BLaER1 treated with 17β-estradiol and CSF1 and Interleukin-3, amounts not matched to agents 10 nM and 100 nM (cell line): ENCODE data around the gene FCER1G.
"Not testable (repeated sequence)": the region's sequence is repeated elsewhere in the genome, so short reads cannot be mapped to it uniquely, and the experiment has no call there.

Experiments used
- H3K27ac ChIP-seq, 11 experiments: shearing (Covaris generic); formaldehyde crosslinking; 2 replicates each; pipeline ENCODE4 v1.8.1; 2022
- H3K27me3 ChIP-seq, 11 experiments: shearing (Covaris generic); formaldehyde crosslinking; 2 replicates each; pipeline ENCODE4 v1.8.1; 2022
- H3K36me3 ChIP-seq, 11 experiments: shearing (Covaris generic); formaldehyde crosslinking; 2 replicates each; pipeline ENCODE4 v1.8.1; 2022
- H3K4me1 ChIP-seq, 10 experiments: shearing (Covaris generic); formaldehyde crosslinking; 2 replicates each; pipeline ENCODE4 v1.8.1; 2022
- H3K4me2 ChIP-seq, 11 experiments: shearing (Covaris generic); formaldehyde crosslinking; 2 replicates each; pipeline ENCODE4 v1.8.1; 2022
- H3K4me3 ChIP-seq, 10 experiments: shearing (Covaris generic); formaldehyde crosslinking; 2 replicates each; pipeline ENCODE4 v1.8.1; 2022
- H3K9ac ChIP-seq, 11 experiments: shearing (Covaris generic); formaldehyde crosslinking; 2 replicates each; pipeline ENCODE4 v1.8.1; 2022
- H3K9me3 ChIP-seq, 11 experiments: shearing (Covaris generic); formaldehyde crosslinking; replicated peaks in 1 of 11; 2 replicates each; pipeline ENCODE4 v1.8.1; 2022
- H4K20me1 ChIP-seq, 11 experiments: shearing (Covaris generic); formaldehyde crosslinking; 2 replicates each; pipeline ENCODE4 v1.8.1; 2022
- Cebpa-rat ChIP-seq, 11 experiments: shearing (Covaris generic); IDR thresholded peaks; 2 replicates each; pipeline ENCODE4 v1.8.1; 2022

FCER1G gene

GRCh38 chr1:161222175-161223019 is 7.3 kb downstream of the FCER1G start:
- H3K9ac ChIP-seq: no peak overlapping the region
- no peak overlapping the region for H3K4me2 ChIP-seq
- peaks cover 35 to 70% (median 39%) of the 10 kb centered on the region in 10 experiments for H3K4me1 ChIP-seq
- H3K27me3 ChIP-seq: peaks cover 8 to 62% (median 51%) of the 10 kb centered on the region in 11 experiments; a peak in 21 of 22 replicates
- no peak for TF ChIP-seq Cebpa-rat (IDR thresholded peaks at IDR 0.05)
- no peaks in the 10 kb centered on the region for H3K9me3 ChIP-seq
- peaks cover 0 to 20% (median 11%) of the 10 kb centered on the region in 11 experiments; a peak in 14 of 22 replicates for H4K20me1 ChIP-seq
- no peak overlapping the region for H3K27ac ChIP-seq
- peaks cover 0 to 56% (median 0%) of the 10 kb centered on the region in 11 experiments; a peak in 7 of 22 replicates for H3K36me3 ChIP-seq
- H3K4me3 ChIP-seq: no peak overlapping the region

DNA sequence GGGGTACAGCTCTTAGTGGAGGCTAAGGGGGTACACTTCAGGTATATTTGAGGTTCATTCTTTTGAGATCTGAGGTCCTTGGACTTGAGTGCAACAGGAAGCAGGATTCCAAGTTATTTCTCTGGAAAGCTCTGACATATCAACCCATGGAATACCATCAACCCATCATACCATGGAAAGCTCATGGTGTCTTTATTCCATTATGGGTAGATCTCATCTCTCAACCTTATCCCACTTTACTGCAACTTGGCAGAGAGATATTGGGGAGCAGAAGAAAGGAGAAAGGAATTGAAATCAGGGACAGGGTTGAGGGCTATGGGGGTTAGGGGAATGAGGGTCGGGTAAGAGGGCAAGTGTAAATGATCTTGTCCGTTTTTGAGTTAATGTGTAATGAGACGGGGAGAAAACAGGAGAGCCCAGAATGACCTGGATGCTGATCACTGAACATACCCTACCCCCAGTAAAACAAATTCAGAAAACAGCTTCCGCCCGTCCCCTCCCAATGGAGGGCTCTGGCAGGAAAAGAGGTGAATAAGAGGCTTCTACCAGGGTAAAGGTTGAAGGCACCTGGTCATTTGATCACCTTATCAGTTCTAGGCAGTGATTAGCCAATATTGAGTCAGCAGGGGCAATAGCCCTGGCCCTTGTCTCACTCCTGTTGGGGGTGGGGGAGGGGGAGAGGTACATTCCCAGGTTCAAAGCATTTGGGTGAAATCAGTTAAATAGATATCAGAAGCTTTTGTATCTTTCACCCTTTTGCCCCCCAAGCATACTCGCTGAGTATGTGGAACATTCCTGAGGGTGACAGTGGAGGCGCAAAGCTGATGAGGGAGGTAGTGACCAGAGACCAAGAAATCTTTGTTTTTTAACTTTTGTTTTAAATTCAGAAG is 9.0 kb downstream of the FCER1G start:
- H4K20me1 ChIP-seq: peaks cover 0 to 10% (median 0%) of the 10 kb centered on the region in 11 experiments; a peak in 7 of 22 replicates
- TF ChIP-seq Cebpa-rat (IDR thresholded peaks at IDR 0.05): no peak
- no peaks in the 10 kb centered on the region for H3K9me3 ChIP-seq
- H3K4me2 ChIP-seq: peak overlapping the region in 3 of 11 experiments; percentile 76 to 82 (median 77); a peak in 5 of 22 replicates
- H3K4me3 ChIP-seq: no peak overlapping the region
- peaks cover 0 to 46% (median 37%) of the 10 kb centered on the region in 11 experiments; a peak in 20 of 22 replicates for H3K27me3 ChIP-seq
- H3K36me3 ChIP-seq: peaks cover 6 to 53% (median 10%) of the 10 kb centered on the region in 11 experiments; a peak in 21 of 22 replicates
- no peak overlapping the region for H3K27ac ChIP-seq
- H3K9ac ChIP-seq: no peak overlapping the region
- H3K4me1 ChIP-seq: peaks cover 27 to 68% (median 32%) of the 10 kb centered on the region in 10 experiments

DNA sequence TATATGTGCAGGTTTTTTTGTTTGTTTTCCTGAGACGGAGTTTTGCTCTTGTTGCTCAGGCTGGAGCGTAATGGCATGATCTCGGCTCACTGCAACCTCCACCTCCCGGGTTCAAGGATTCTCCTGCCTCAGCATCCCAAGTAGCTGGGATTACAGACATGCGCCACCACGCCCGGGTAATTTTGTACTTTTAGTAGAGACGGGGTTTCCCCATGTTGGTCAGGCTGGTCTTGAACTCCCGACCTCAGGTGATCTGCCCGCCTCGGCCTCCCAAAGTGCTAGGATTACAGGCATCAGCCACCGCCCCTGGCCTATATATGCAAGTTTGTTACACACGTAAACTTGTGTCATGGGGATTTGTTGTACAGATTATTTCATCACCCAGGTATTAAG is 9.6 kb downstream of the FCER1G start:
- H3K36me3 ChIP-seq: peaks cover 12 to 53% (median 17%) of the 10 kb centered on the region in 11 experiments; a peak in 21 of 22 replicates
- peak overlapping the region in 2 of 11 experiments; percentile 12 to 48; a peak in 1 of 22 replicates for H3K9ac ChIP-seq
- H3K27me3 ChIP-seq: peaks cover 0 to 39% (median 31%) of the 10 kb centered on the region in 11 experiments; a peak in 19 of 22 replicates
- not testable (repeated sequence) for H3K9me3 ChIP-seq, H3K4me3 ChIP-seq, H4K20me1 ChIP-seq
- H3K27ac ChIP-seq: peak overlapping the region in 3 of 11 experiments; percentile 18 to 64 (median 59); a peak in 4 of 22 replicates
- H3K4me2 ChIP-seq: peak overlapping the region in 8 of 11 experiments; percentile 50 to 82 (median 68); a peak in 12 of 22 replicates
- peaks cover 26 to 62% (median 29%) of the 10 kb centered on the region in 10 experiments for H3K4me1 ChIP-seq

- H3K36me3 ChIP-seq: peaks cover 13 to 53% (median 18%) of the 10 kb centered on the region in 11 experiments; a peak in 21 of 22 replicates
- H3K4me3 ChIP-seq: peak overlapping the region in 1 of 10 experiments; percentile 3; a peak in 1 of 20 replicates
- peaks cover 26 to 60% (median 29%) of the 10 kb centered on the region in 10 experiments for H3K4me1 ChIP-seq
- no peak for TF ChIP-seq Cebpa-rat (IDR thresholded peaks at IDR 0.05)
- peak overlapping the region; percentile 17 to 82 (median 59) for H3K4me2 ChIP-seq
- peak overlapping the region in 6 of 11 experiments; percentile 3 to 64 (median 34); a peak in 8 of 22 replicates for H3K27ac ChIP-seq
- no peaks in the 10 kb centered on the region for H3K9me3 ChIP-seq
- H3K27me3 ChIP-seq: peaks cover 0 to 35% (median 26%) of the 10 kb centered on the region in 11 experiments; a peak in 18 of 22 replicates
- H4K20me1 ChIP-seq: no peaks in the 10 kb centered on the region
- H3K9ac ChIP-seq: peak overlapping the region in 4 of 11 experiments; percentile 12 to 48 (median 22); a peak in 1 of 22 replicates
Observed at GRCh38 chr1:161225178-161225533, 10.1 kb downstream of the FCER1G start.

- H3K27ac ChIP-seq: peak within 1 kb of the TSS; percentile 35 to 84 (median 76); a peak in 20 of 22 replicates
- no peak for TF ChIP-seq Cebpa-rat (IDR thresholded peaks at IDR 0.05)
- peaks cover 26 to 60% (median 29%) of the 10 kb centered on the region in 10 experiments for H3K4me1 ChIP-seq
- peak within 1 kb of the TSS; percentile 66 to 84 (median 74) for H3K4me3 ChIP-seq
- peaks cover 15 to 53% (median 24%) of the 10 kb centered on the region in 11 experiments; a peak in 21 of 22 replicates for H3K36me3 ChIP-seq
- H3K27me3 ChIP-seq: peaks cover 0 to 29% (median 20%) of the 10 kb centered on the region in 11 experiments; a peak in 18 of 22 replicates
- peak within 1 kb of the TSS; percentile 86 to 99 (median 97) for H3K4me2 ChIP-seq
- H3K9ac ChIP-seq: peak within 1 kb of the TSS; percentile 71 to 84 (median 80)
- no peaks in the 10 kb centered on the region for H3K9me3 ChIP-seq
- no peaks in the 10 kb centered on the region for H4K20me1 ChIP-seq
Observed at GRCh38 chr1:161225534-161226319, 10.6 kb downstream of the FCER1G start, which contains the start of gene TOMM40L. TSS of gene TOMM40L (plus strand) at chr1:161226060. CDS start at chr1:161226490, 430 bp downstream.

DNA sequence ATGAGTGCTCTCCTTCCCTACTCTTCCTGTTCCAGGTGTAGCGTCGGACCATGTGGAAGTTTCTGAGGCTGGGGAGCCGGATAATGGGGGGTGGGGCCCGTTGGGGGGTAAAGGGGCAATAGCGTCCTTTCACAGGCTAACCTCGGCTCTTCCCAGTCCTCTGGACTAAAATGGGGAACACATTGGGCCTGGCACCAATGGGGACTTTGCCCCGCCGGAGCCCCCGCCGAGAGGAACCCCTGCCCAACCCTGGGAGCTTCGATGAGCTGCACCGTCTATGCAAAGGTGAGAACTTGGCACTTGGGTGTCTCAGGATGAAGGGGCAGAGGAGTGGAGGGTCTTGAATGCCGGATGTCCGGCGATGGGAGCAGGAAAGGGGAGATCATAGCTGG is 11.2 kb downstream of the FCER1G start:
- H3K27me3 ChIP-seq: peaks cover 0 to 23% (median 15%) of the 10 kb centered on the region in 11 experiments; a peak in 17 of 22 replicates

GRCh38 chr1:161226759-161227158 is 11.7 kb downstream of the FCER1G start:
- Histone ChIP-seq H3K36me3 (peaks cover 15 to 51% (median 29%) of the 10 kb centered on the region in 11 experiments; a peak in 21 of 22 replicates), H3K27me3 (peaks cover 0 to 18% (median 10%) of the 10 kb centered on the region in 11 experiments; a peak in 17 of 22 replicates), H3K27ac (peak overlapping the region in 10 of 11 experiments; percentile 62 to 84 (median 76); a peak in 16 of 22 replicates), H3K9me3 (no peaks in the 10 kb centered on the region), H3K9ac (peak overlapping the region; percentile 71 to 84 (median 80)), H3K4me3 (peak overlapping the region; percentile 66 to 84 (median 74)), H4K20me1 (no peaks in the 10 kb centered on the region), H3K4me2 (peak overlapping the region; percentile 86 to 99 (median 97)), H3K4me1 (peaks cover 26 to 59% (median 29%) of the 10 kb centered on the region in 10 experiments)
- TF ChIP-seq Cebpa-rat (IDR thresholded peaks at IDR 0.05): no peak

More for the DNA sequence above, 11.2 kb downstream of the FCER1G start:
- Histone ChIP-seq H3K9ac (peak overlapping the region; percentile 71 to 84 (median 80)), H3K9me3 (no peaks in the 10 kb centered on the region), H3K4me2 (peak overlapping the region; percentile 86 to 99 (median 97)), H3K4me3 (peak overlapping the region; percentile 66 to 84 (median 74)), H3K4me1 (peaks cover 26 to 60% (median 29%) of the 10 kb centered on the region in 10 experiments), H4K20me1 (no peaks in the 10 kb centered on the region), H3K27ac (peak overlapping the region; percentile 35 to 84 (median 76); a peak in 20 of 22 replicates), H3K36me3 (peaks cover 15 to 53% (median 29%) of the 10 kb centered on the region in 11 experiments; a peak in 21 of 22 replicates)
- TF ChIP-seq Cebpa-rat (IDR thresholded peaks at IDR 0.05): no peak
